Ishikawa (cell line): Measurements from ENCODE around the gene GUCY1B1.

Source experiments
- CEBPB ChIP-seq: IDR thresholded peaks from 2 replicates; pipeline ENCODE4 v1.6.1; 2012
- CREB1 ChIP-seq: IDR thresholded peaks from 2 replicates; pipeline ENCODE4 v1.6.1; 2012; ENCODE audit warnings: low read depth
- EGR1 ChIP-seq: IDR thresholded peaks from 2 replicates; pipeline ENCODE4 v1.6.1; 2012
- EP300 ChIP-seq: IDR thresholded peaks from 2 replicates; pipeline ENCODE4 v1.6.1; 2012; ENCODE audit warnings: borderline replicate concordance
- FOXM1 ChIP-seq: IDR thresholded peaks from 2 replicates; pipeline ENCODE4 v1.6.1; 2012; ENCODE audit warnings: low read depth, borderline replicate concordance
- NFIC ChIP-seq: IDR thresholded peaks from 2 replicates; pipeline ENCODE4 v1.6.1; 2012
- RAD21 ChIP-seq: IDR thresholded peaks from 2 replicates; pipeline ENCODE4 v1.6.1; 2012; ENCODE audit warnings: low read depth
- TAF1 ChIP-seq: IDR thresholded peaks from 2 replicates; pipeline ENCODE4 v1.6.1; 2012; ENCODE audit warnings: low read depth, mild to moderate bottlenecking
- TCF12 ChIP-seq: IDR thresholded peaks from 2 replicates; pipeline ENCODE4 v1.6.1; 2012; ENCODE audit warnings: low read depth
- TEAD4 ChIP-seq: IDR thresholded peaks from 2 replicates; pipeline ENCODE4 v1.6.1; 2012
- YY1 ChIP-seq: IDR thresholded peaks from 2 replicates; pipeline ENCODE4 v1.6.1; 2012; ENCODE audit warnings: low read depth
- ZBTB7A ChIP-seq: IDR thresholded peaks from 2 replicates; pipeline ENCODE4 v1.6.1; 2012; ENCODE audit warnings: low read depth
- TF ChIP-seq, protein P1 (sequence below): IDR thresholded peaks from 2 replicates; pipeline ENCODE4 v1.6.1; 2012
- TF ChIP-seq, protein P2 (sequence below): IDR thresholded peaks from 2 replicates; pipeline ENCODE4 v1.6.1; 2012
- TF ChIP-seq, protein P3 (sequence below): IDR thresholded peaks from 2 replicates; pipeline ENCODE4 v1.6.1; 2012; ENCODE audit warnings: low read depth, mild to moderate bottlenecking

The GUCY1B1 gene

DNA sequence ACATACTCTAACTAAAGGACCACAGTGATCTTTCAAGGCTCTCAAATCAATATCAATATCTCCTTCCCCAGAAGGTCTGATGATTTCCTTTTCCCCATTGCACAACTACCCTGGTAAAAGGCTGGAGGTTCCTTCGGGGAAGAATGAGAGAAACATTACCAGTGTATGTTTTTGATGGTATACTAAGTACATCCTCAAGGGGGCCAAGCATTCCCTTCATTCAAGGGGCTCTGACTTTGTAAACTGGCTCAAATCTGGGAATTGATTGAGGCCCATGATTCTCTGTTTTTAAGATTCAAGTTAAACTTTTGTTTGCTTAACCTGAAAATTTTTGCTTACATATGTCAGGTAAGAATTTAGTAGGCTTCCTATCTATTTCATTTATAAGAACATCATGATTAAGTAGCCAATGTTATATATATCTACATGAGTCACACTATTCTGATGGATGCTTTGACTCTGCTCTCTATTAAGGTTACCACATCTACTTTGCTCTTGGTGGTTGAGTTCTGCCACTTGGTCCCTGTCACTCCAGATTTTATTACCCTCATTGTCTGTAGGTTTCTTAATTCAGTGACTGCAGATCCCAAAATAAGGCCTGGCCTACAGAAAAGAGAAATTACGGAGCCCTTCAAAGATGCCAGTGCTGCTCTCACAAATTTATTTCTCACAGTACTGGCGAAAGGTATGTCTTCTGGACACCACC is 16.4 kb upstream of the GUCY1B1 start:
- TF ChIP-seq TCF12 (no peak), EP300 (no peak), NFIC (no peak), FOXM1 (no peak)

DNA sequence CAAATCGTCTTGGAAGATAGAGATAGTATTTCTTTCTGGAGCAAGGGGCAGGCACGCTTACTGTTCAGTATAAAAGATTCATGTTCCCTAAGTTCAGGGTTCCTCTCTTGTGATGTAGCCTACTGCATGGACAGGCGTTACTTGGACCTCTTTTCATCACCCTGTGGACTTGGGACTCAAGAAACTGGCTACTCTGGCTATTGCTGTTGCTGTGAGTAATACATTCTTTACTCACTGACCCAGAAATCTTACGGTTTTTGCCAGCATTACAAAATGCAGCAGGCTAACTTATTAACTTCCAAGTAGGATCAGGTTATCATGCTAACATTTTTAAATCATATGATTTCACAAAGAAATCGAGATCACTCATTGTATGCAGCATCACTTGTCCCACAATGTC is 12.8 kb upstream of the GUCY1B1 start:
- no peak for TF ChIP-seq YY1
- no peak for TF ChIP-seq FOXM1
- no peak for TF ChIP-seq CREB1
- TF ChIP-seq RAD21, result no peak
- TF ChIP-seq TAF1, result no peak
- TF ChIP-seq TEAD4, result no peak
- TF ChIP-seq, protein P1, sequence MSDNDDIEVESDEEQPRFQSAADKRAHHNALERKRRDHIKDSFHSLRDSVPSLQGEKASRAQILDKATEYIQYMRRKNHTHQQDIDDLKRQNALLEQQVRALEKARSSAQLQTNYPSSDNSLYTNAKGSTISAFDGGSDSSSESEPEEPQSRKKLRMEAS, result no peak

DNA sequence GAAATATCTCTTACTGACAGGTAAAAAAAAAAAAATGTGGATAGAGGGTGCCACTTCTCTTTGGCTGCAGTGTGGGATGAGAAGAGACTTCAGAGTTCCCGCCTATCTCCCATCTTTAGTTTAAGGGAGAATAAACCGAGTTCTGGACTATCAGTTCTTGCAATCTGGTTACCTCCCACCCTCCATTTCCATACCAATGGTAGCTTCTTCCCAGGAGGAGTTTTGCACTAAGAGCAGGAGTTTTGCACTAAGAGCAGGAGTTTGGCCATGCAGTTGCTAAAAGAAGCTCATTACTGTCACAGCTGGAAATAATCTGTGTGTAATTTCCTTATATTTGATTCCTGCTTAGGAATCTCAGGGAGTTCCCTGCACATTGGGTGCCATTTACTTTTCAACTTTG is 10.8 kb upstream of the GUCY1B1 start:
- TF ChIP-seq, protein P1, result no peak
- no peak for TF ChIP-seq CREB1
- TF ChIP-seq TCF12, result no peak
- TF ChIP-seq RAD21, result no peak
- TF ChIP-seq ZBTB7A, result no peak
- no peak for TF ChIP-seq NFIC
- no peak for TF ChIP-seq TAF1

DNA sequence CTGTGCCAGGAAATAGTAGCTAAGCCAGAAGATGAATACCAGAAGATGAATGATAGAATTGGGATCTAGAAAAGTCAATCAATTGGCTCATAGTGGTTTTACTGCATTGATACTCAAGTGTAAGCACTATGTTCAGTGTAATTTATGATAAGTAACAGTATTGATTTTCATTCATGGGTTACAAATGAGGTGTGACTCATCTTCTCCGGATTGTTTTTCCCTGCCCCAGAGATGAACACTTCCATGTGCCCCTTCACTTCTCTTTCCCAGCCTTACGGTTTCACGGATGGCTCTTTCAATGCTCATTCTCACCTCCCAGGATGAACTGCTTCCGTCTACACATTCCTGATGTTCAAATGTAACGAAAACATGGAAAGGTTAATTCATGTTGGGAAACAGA is 9.8 kb upstream of the GUCY1B1 start:
- TF ChIP-seq, protein P1, result no peak
- TF ChIP-seq RAD21 (no peak), YY1 (no peak), FOXM1 (no peak), ZBTB7A (no peak), TEAD4 (no peak), CREB1 (no peak)
- TF ChIP-seq, protein P2, sequence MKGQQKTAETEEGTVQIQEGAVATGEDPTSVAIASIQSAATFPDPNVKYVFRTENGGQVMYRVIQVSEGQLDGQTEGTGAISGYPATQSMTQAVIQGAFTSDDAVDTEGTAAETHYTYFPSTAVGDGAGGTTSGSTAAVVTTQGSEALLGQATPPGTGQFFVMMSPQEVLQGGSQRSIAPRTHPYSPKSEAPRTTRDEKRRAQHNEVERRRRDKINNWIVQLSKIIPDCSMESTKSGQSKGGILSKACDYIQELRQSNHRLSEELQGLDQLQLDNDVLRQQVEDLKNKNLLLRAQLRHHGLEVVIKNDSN, result no peak

DNA sequence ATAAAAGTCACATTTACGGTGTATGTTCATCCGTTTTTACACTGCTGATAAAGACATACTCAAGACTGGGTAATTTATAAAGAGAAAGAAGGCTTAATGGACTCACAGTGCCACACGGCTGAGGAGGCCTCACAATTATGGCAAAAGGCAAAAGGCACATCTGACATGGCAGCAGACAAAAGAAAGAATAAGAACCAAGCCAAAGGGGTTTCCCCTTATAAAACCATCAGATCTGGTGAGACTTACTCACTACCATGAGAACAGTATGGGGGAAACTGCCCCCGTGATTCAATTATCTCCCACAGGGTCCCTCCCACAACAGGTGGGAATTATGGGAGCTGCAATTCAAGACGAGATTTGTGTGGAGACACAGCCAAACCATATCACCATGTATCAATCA is 7.3 kb upstream of the GUCY1B1 start:
- no peak for TF ChIP-seq TCF12
- no peak for TF ChIP-seq RAD21
- no peak for TF ChIP-seq YY1
- no peak for TF ChIP-seq TAF1
- no peak for TF ChIP-seq FOXM1
- no peak for TF ChIP-seq CREB1
- TF ChIP-seq, protein P3, sequence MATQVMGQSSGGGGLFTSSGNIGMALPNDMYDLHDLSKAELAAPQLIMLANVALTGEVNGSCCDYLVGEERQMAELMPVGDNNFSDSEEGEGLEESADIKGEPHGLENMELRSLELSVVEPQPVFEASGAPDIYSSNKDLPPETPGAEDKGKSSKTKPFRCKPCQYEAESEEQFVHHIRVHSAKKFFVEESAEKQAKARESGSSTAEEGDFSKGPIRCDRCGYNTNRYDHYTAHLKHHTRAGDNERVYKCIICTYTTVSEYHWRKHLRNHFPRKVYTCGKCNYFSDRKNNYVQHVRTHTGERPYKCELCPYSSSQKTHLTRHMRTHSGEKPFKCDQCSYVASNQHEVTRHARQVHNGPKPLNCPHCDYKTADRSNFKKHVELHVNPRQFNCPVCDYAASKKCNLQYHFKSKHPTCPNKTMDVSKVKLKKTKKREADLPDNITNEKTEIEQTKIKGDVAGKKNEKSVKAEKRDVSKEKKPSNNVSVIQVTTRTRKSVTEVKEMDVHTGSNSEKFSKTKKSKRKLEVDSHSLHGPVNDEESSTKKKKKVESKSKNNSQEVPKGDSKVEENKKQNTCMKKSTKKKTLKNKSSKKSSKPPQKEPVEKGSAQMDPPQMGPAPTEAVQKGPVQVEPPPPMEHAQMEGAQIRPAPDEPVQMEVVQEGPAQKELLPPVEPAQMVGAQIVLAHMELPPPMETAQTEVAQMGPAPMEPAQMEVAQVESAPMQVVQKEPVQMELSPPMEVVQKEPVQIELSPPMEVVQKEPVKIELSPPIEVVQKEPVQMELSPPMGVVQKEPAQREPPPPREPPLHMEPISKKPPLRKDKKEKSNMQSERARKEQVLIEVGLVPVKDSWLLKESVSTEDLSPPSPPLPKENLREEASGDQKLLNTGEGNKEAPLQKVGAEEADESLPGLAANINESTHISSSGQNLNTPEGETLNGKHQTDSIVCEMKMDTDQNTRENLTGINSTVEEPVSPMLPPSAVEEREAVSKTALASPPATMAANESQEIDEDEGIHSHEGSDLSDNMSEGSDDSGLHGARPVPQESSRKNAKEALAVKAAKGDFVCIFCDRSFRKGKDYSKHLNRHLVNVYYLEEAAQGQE, result no peak
- no peak for TF ChIP-seq TEAD4
- TF ChIP-seq, protein P2, result no peak
- TF ChIP-seq, protein P1, result no peak
- TF ChIP-seq EP300, result no peak
- TF ChIP-seq EGR1, result no peak
- TF ChIP-seq ZBTB7A, result no peak
- no peak for TF ChIP-seq NFIC
- TF ChIP-seq CEBPB, result no peak

DNA sequence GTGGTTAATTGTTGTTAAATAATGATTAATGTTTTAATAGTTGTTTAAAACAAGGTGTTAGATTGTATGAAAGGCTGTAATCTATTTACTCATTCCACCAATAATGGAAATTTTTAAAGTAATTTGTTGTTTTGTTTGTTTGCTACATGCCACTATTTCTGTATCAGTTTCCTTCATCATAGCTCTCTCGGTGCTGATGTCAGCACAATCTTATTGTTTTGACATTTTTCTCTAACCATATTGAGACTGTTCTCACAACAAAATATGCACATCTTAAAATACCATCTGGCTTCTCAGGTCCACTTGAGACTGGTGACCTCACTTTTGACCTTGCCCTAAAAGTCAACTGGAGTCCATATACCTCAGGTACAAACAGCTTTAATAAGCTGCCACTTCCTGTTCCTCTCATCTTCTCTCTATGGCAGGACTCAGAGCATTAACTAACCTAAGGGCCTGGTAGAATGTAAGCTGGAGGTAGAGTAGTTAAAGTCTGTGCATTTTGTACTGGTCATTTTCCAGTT is 1.0 kb upstream of the GUCY1B1 start:
- TF ChIP-seq CREB1 (no peak), EGR1 (no peak), ZBTB7A (no peak), TEAD4 (no peak), TCF12 (no peak), NFIC (no peak), RAD21 (no peak), TAF1 (no peak)
- TF ChIP-seq, protein P1, result no peak
- TF ChIP-seq, protein P3, result no peak
